Thyroid gland (tissue), 4 donors: Measurements from ENCODE around the gene C1R. TPM values are rescaled to one million over a fixed set of nuclear protein-coding genes. Genes with fewer than 3 reads are reported as not detected.
A peak's percentile ranks its signal among the peaks of the same experiment; 100 is the strongest.

Experiments
- DNase-seq, 2 donors: peaks; one replicate each; pipeline ENCODE4 v3.0.0-alpha.2; 2019
- H3K27ac ChIP-seq, 3 donors: fragments of 200-600 bp; sonication (generic); 1 replicate in 2 of 3; 2 replicates in 1 of 3; pipeline ENCODE4 v1.5.1; 2016 to 2019; ENCODE audit warnings: mild to moderate bottlenecking in 1 of 3, moderate library complexity in 1 of 3
- H3K27me3 ChIP-seq: fragments of 200-600 bp; sonication (generic); one replicate; pipeline ENCODE4 v1.5.1; 2019
- H3K36me3 ChIP-seq, 2 donors: fragments of 200-600 bp; sonication (generic); one replicate each; pipeline ENCODE4 v1.5.1; 2016 to 2019
- H3K4me1 ChIP-seq, 2 donors: fragments of 200-600 bp; sonication (generic); one replicate each; pipeline ENCODE4 v1.5.1; 2017 to 2019
- H3K4me3 ChIP-seq, 3 donors: fragments of 200-600 bp; sonication (generic); replicated peaks in 1 of 3; 1 replicate in 2 of 3; 2 replicates in 1 of 3; pipeline ENCODE4 v1.5.1; 2016; ENCODE audit warnings: mild to moderate bottlenecking in 1 of 3
- H3K9me3 ChIP-seq: fragments of 200-600 bp; sonication (generic); one replicate; pipeline ENCODE4 v1.5.1; 2017
- CTCF ChIP-seq, 6 experiments: fragments of 200-600 bp in 3 of 6; fragments of 450-650 bp in 3 of 6; sonication (generic) in 3 of 6; IDR thresholded peaks; one replicate each; pipeline ENCODE4 v1.5.1; 2016 to 2019; ENCODE audit warnings: antibody characterized with exemption in 6 of 6, mild to moderate bottlenecking in 2 of 6, inconsistent platforms in 1 of 6, moderate library complexity in 1 of 6
- POLR2A ChIP-seq, 2 donors: fragments of 450-650 bp; IDR thresholded peaks; one replicate each; pipeline ENCODE4 v1.6.1; 2017; ENCODE audit warnings: antibody characterized with exemption in 2 of 2, mild to moderate bottlenecking in 2 of 2, moderate library complexity in 1 of 2
- WGBS, 2 donors: methylation state at CpG; one replicate each; pipeline ENCODE4 v1.1.5; 2017; 5-methylcytosine and 5-hydroxymethylcytosine counted together
- intact Hi-C: fragments of 100-400 bp; cut with DNase I; formaldehyde crosslinking; loops from one replicate; pipeline ENCODE4 v1.15.1; 2023
- total RNA-seq, 4 donors: library from RNA; depleted of rRNA; stranded (reverse); fragments of >200 nt; gene quantifications; one replicate each; pipeline ENCODE4 v1.2.3, GENCODE V29; 2016

Gene C1R
- total RNA-seq, 4 donors from 2014 or later: 132 to 545 (median 312) TPM

DNA sequence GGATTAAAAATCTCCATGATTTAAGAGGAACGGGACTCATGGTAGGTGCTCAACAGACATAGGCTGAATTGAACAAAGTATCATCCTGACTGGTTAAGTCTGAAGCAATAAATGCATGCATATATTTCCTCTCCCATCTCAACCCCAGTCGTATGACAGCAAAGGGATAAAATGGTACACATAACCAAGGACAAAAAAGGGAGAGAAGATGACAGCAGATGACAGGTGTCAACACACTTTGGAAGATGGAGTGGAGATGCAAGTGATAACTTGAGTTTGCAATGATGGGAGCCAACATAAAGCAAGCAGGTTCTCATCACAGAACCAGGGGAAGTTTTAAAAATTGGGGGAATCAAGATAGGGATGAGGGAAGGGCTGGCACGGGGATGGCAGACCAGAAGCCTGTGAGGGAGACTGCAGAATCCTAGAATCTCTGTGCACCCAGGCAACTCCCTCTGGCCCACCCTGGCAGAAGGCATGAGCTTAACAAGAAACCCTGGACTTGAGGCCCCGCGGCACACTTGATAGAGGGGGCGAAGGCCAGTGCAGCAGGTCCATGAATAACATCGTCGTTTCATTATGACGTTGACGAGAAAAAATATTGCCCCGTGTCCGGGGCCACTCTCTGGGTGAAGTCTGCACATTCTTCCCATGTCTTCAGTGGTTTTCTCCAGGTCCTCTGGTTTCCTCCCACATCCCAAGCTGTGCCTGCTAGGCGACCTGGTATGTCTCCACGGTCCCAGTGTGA, 11.8 kb upstream of the C1R start:
- no peak for TF ChIP-seq CTCF (IDR thresholded peaks at IDR 0.05)
- no peak for TF ChIP-seq POLR2A (IDR thresholded peaks at IDR 0.05)
- no peak for DNase-seq
- intact Hi-C loops: loop anchor here (5.0 kb wide), 1 partner anchor 42 kb away; the partner anchor contains the start of gene C1S
- Histone ChIP-seq H3K4me1 (peaks cover 5 to 8% of the 10 kb centered on the region in 2 donors), H3K36me3 (peaks cover 0 to 3% of the 10 kb centered on the region in 2 donors), H3K4me3 (no peak overlapping the region), H3K9me3 (no peaks in the 10 kb centered on the region), H3K27me3 (no peaks in the 10 kb centered on the region), H3K27ac (no peak overlapping the region)
- 94 to 95% methylated on average over 14 of the region's 14 CpGs for WGBS, 2 donors

DNA sequence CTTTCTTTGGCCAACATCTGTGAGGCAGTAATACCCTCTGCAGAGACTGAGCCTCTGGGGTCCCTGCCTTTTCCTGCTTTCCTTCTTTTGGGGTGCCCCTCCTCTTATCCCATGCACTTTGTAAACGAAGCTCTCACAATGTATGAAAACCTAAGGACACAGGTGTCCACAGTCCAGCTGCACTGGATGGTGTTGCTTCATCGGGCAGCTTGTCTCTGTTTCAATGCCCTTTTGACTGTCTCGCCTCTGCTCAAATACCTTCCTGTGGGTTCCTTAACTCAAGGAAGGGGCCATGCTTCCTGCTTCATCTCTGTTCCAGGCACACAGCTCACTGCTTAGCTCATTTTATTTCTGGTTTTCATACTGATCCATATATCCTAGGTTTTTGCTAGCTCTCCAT, 10.3 kb upstream of the C1R start:
- 88 to 91% methylated on average over 3 of the region's 3 CpGs for WGBS, 2 donors
- no peak for DNase-seq
- no peaks in the 10 kb centered on the region for H3K9me3 ChIP-seq
- no peak overlapping the region for H3K27ac ChIP-seq
- H3K36me3 ChIP-seq: peaks cover 0 to 3% of the 10 kb centered on the region in 2 donors
- H3K4me3 ChIP-seq: no peak overlapping the region
- no peaks in the 10 kb centered on the region for H3K27me3 ChIP-seq
- no peak for TF ChIP-seq POLR2A (IDR thresholded peaks at IDR 0.05)
- no peak for TF ChIP-seq CTCF (IDR thresholded peaks at IDR 0.05)
- peaks cover 0 to 5% of the 10 kb centered on the region in 2 donors for H3K4me1 ChIP-seq
- intact Hi-C loops: loop anchor here (5.0 kb wide), 1 partner anchor 40 kb away; the partner anchor contains the start of gene C1S

DNA sequence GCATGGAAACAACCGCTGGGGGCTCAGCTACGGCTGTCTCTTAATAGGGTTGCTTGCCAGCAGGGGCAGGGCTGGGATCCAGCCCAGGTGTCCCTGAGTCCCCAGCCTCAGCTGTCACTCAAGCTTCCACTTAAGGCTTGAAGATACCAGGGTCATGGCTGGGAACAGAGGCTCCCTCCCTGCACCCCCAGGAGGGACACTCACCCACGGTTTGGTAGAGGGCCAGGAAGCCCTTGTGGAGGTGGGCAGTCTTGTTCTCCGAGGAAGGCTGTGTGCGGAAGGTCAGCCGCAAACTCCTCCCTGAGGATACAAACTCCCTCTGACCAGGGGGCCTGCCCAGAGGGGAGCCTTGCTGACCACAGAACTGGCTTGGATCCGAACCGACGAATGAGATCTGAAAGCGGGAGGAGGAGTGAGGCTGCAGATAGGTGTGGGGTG, 9.5 kb upstream of the C1R start:
- intact Hi-C loops: loop anchor here (5.0 kb wide), 1 partner anchor 39 kb away; the partner anchor contains the start of gene C1S
- H3K4me3 ChIP-seq: no peak overlapping the region
- no peaks in the 10 kb centered on the region for H3K4me1 ChIP-seq
- no peaks in the 10 kb centered on the region for H3K9me3 ChIP-seq
- DNase-seq: no peak
- peak overlapping the region in 1 of 3 donors; percentile 57 for H3K27ac ChIP-seq
- 65 to 88% methylated on average over 8 to 10 of the region's 10 CpGs for WGBS, 2 donors
- no peaks in the 10 kb centered on the region for H3K27me3 ChIP-seq
- TF ChIP-seq POLR2A (IDR thresholded peaks at IDR 0.05) (no peak), CTCF (IDR thresholded peaks at IDR 0.05) (no peak)
- H3K36me3 ChIP-seq: peaks cover 0 to 3% of the 10 kb centered on the region in 2 donors

DNA sequence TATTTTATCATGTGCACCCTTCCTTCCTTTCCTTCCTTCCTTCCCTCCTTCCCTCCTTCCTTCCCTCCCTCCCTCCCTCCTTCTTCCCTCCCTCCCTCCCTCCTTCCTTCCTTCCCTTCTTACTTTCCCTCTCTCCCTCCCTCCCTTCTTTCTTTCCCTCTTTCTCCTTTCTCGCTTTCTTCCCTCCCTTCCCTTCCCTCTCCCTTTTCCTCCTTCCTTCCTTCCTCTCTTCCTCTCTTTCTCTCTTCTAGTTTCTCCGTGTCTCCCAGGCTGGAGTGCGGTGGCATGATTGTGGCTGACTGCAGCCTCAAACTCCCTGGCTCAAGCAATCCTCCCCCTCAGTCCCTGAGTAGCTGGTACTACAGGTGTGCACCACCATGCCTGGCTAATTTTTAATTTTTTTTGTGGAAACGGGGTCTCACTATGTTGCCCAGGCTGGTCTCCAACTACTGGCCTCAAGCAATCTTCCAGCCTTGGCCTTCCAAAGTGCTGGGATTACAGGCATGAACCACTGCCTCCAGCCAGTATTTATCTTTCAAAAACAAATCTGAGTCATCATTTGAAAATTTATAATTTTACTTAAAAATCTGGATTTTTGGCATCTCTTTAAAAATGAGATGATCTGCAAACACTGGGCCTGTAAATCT, 8.9 kb upstream of the C1R start:
- DNase-seq: no peak
- Histone ChIP-seq H3K9me3 (no peaks in the 10 kb centered on the region), H3K36me3 (peaks cover 0 to 3% of the 10 kb centered on the region in 2 donors), H3K4me1 (no peaks in the 10 kb centered on the region), H3K27me3 (no peaks in the 10 kb centered on the region), H3K4me3 (no peak overlapping the region), H3K27ac (peak overlapping the region in 1 of 3 donors; percentile 57)
- no peak for TF ChIP-seq CTCF (IDR thresholded peaks at IDR 0.05)
- 88 to 89% methylated on average over 4 of the region's 4 CpGs for WGBS, 2 donors
- intact Hi-C loops: loop anchor here (5.0 kb wide), 1 partner anchor 39 kb away; the partner anchor contains the start of gene C1S

DNA sequence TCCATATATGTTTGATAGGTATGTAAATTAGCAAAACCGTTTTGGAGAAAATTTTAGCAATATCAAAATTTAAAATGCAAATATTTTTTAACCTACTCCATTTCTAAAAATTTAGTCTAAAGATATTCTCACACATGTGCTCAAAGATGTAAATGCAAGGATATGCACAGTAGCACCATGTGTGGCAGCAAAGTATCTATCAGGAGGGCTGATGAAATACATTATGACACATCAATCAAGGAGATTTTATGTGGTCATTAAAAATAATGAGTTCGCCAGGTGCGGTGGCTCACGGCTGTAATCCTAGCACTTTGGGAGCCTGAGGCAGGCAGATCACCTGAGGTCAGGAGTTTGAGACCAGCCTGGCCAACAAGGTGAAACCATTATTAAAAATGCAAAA, 8.0 kb upstream of the C1R start:
- Histone ChIP-seq H3K27ac (no peak overlapping the region), H3K9me3 (no peaks in the 10 kb centered on the region), H3K4me3 (no peak overlapping the region), H3K36me3 (peaks cover 0 to 3% of the 10 kb centered on the region in 2 donors), H3K4me1 (no peaks in the 10 kb centered on the region), H3K27me3 (no peaks in the 10 kb centered on the region)
- WGBS, 2 donors: 92 to 95% methylated on average over 4 of the region's 4 CpGs
- TF ChIP-seq POLR2A (IDR thresholded peaks at IDR 0.05) (no peak), CTCF (IDR thresholded peaks at IDR 0.05) (no peak)
- intact Hi-C loops: loop anchor here (5.0 kb wide), 1 partner anchor 38 kb away; the partner anchor contains the start of gene C1S
- DNase-seq: no peak
